Jurkat, Clone E6-1 (cell line): Measurements from ENCODE around the gene UBL4A.

Experiments
- DNase-seq: peaks from one replicate; pipeline ENCODE4 v3.0.0-alpha.2; 2011; ENCODE audit warnings: low read depth, low spot score
- H3K4me3 ChIP-seq: 2 replicates; pipeline ENCODE4 v1.5.1; 2011; ENCODE audit warnings: mild to moderate bottlenecking, low read length, control low read depth, moderate library complexity

The UBL4A gene

DNA sequence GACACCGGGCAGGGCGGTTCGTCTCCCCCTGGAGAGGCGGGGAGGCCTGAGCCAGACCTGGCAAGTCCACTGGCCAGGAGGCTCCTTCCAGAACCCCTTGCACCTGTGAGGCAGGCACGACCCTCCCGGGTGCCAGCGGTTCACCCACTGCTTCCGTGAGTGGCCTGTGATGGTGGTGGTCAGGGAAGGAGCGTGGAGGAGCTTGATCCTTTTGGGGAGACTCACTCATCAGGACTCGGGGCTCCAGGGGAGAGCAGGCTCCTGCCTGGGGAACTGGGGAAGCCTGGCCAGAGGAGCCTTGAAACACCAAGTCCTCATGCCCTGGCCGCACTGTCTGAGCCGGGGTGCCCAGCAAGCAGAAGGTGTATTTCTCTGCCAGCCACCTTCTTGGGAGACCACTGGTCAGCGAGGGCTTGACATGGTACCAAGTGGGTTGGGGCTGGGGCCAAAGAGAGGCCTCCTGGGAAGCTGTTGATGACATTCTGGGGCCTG is 41.6 kb downstream of the UBL4A start:
- H3K4me3 ChIP-seq = peak overlapping the region; percentile 54
- DNase-seq = no peak

DNA sequence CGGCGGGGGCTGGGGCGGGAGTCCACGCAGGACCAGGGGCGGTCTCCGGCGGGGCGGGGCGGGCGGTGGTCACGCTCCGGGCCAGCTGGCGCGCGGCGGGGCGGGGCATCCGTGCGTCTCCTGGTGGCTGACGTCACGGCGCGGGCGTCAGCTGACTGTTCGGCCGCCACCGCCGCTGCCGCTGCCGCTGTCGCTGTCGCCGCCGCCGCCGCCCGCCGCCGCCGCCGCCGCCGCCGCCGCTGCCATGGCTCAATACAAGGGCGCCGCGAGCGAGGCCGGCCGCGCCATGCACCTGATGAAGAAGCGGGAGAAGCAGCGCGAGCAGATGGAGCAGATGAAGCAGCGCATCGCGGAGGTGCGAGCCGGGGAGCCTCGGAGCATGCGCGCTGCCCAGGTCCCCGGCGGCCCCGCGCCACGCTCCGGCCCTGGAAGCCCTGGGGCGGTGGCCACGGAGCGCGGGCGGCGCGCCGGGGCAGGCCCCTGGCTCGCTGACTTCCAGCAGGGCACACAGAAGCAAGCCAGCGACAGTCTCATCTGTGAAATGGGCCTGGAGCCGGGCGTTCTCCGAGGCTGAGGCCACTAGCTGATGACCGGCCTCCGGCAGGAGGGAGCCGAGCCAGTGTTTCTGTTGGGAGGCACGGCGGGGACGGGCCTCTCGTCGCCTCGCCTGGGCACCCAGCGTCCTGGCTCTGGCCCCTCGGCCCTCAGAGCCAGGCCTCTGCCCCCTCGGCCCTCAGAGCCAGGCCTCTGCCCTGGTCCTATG is 42.2 kb downstream of the UBL4A start, which contains the start of gene FAM50A:
FAM50A (plus strand) TSS at position 150 of the 763 bp plus-strand sequence; CDS start at position 245, 95 bp downstream.
- peak within 1 kb of the TSS; percentile 54 for H3K4me3 ChIP-seq
- peak; percentile 4 for DNase-seq

- peak overlapping the region; percentile 42 for H3K4me3 ChIP-seq
- DNase-seq = no peak
Observed at GRCh38 chrX:154443479-154443910, 42.9 kb downstream of the UBL4A start.

DNA sequence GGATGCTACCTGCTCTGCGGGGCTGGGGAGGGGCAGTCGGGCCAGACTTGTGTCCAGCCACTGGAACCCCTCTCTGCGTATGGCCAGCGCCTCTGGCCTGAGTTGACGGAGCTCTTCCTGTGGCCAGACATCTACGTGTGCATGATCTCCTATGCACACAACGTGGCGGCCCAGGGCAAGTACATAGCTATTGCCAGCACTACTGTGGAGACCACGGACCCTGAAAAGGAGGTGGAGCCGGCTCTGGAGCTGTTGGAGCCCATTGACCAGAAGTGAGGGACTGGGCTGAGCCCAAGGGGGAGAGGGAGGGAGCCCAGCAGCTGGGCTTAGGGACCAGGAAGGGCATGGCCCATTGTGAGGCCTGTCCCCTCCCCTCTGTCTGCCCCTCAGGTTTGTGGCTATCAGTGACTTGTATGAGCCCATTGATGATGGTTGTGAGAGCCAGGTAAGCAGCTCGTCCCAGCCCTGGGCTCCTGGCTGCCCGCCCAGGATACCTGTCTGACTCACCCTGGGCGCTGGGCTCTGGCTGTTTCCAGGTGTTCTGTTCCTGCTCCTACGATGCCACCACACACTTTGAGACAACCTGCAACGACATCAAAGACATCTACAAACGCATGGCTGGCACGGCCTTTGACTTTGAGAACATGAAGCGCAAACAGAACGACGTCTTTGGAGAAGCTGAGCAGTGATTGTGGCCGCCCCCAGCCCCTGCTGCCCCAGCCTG is 44.3 kb downstream of the UBL4A start:
- H3K4me3 ChIP-seq = no peak overlapping the region
- no peak for DNase-seq

DNA sequence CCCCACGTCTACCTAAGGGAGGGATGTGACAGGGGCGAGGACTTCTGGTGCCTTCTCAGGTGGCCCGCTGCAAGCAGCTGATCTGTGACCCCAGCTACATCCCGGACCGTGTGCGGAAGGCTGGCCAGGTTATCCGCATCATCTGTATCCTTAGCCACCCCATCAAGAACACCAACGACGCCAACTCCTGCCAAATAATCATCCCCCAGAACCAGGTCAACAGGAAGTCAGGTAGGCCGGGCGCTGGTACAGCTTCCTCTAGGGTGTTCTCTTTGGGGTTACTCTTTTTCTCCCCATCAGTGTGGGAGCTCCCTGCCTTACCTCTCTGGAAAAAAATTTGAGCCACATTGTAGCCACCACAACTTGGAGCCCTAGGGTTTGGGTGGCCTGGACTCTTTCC is 44.9 kb downstream of the UBL4A start:
- DNase-seq = no peak

GRCh38 chrX:154440623-154441357 is 45.6 kb downstream of the UBL4A start:
- H3K4me3 ChIP-seq = no peak overlapping the region
- DNase-seq = no peak

More for the DNA sequence above, 44.9 kb downstream of the UBL4A start:
- H3K4me3 ChIP-seq = no peak overlapping the region

DNA sequence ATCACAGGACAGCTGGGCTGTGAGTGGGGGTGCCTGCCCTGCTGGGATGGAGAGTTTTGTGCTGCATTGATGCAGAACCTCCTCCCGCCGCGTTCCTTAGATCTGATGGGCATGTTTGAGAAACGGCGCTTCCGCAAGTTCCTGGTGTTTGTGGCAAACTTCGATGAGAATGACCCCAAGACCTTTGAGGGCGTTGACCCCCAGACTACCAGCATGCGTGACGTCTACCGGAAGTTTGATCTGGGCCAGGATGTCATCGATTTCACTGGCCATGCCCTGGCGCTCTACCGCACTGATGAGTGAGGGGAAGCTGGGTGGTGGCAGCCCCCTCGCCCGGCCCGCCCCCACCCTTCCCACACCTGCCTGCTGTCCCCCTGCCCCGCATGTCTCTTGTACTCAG is 46.6 kb downstream of the UBL4A start:
- H3K4me3 ChIP-seq = no peak overlapping the region
- no peak for DNase-seq

- DNase-seq = no peak
- peak overlapping the region; percentile 59 for H3K4me3 ChIP-seq
Observed at GRCh38 chrX:154437971-154438893, 48.2 kb downstream of the UBL4A start.

GRCh38 chrX:154436983-154437752 is 49.2 kb downstream of the UBL4A start, which contains the start of gene GDI1:
TSS of gene GDI1 (plus strand) at chrX:154437154. CDS start at chrX:154437255, 101 bp downstream.
- H3K4me3 ChIP-seq = peak within 1 kb of the TSS; percentile 59
- no peak for DNase-seq

DNA sequence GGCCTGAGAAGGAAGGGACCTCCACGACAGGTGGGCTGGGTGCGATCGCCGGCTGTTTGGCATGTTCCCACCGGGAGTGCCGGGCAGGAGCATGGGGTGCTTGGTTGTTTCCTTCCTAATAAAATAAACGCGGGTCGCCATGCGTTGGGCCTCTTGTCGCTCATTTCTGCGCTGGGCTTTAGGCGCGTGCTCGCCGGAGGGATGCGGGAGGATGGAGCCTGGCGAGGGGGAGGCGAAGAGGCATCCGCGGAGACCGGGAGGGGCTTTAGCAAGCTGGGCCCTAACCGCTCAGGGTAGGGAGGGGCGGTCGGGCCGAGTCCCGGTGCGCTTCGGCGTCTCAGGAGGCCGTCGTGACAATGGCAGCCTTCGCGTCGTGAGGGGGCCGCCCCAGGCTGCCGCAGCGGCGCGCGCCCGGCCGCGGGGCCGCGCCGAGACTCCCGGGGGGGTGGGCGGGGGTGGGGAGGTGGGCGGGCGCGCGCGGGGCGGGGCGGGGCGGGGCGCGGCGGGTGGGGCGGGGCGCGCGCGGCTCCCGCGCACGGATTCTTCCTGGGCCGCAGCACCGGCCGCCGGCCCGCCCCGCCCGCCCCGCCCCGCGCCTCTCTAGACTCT is 49.9 kb downstream of the UBL4A start:
- DNase-seq = no peak
- H3K4me3 ChIP-seq = peak overlapping the region; percentile 20

DNA sequence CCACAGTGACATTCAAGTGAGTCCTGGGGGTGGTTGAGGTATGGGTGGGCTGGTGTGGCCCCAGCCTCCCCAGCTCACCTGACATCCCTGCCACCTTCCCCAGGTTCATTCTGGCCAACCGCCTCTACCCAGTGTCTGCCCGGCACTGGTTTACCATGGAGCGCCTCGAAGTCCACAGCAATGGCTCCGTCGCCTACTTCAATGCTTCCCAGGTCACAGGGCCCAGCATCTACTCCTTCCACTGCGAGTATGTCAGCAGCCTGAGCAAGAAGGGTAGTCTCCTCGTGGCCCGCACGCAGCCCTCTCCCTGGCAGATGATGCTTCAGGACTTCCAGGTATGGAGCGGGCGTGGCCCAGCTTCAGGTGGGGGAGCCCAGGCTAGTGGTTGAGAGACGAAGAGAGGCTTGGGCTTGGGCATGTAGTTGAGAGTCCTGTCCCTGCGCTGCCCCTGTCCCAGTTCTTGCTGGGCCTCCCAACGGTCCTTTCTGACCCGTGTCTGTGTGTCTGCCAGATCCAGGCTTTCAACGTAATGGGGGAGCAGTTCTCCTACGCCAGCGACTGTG is 51.2 kb downstream of the UBL4A start:
- H3K4me3 ChIP-seq = no peak overlapping the region
- no peak for DNase-seq

GRCh38 chrX:154434394-154435168 is 51.8 kb downstream of the UBL4A start:
- no peak overlapping the region for H3K4me3 ChIP-seq
- DNase-seq = no peak
